SK-N-SH treated with all-trans-retinoic acid at 6 μM for 48 hours (cell line): ENCODE measurements around the gene TRIP6.

Source experiments
- ATAC-seq: fragments of 200-7000 bp; cut with Tn5 transposase; 3 replicates; pipeline ENCODE4 v1.9.1; 2020; ENCODE audit warnings: mild to moderate bottlenecking, moderate library complexity
- ARNTL ChIP-seq: fragments of 450-650 bp; formaldehyde crosslinking; IDR thresholded peaks from 2 replicates; pipeline ENCODE4 v1.5.0; 2020; ENCODE audit warnings: low read depth, mild to moderate bottlenecking, moderate library complexity, borderline replicate concordance
- BACH2 ChIP-seq: fragments of 250-450 bp; sonication (Bioruptor Pico); IDR thresholded peaks from 2 replicates; pipeline ENCODE4 v1.9.0; 2021; ENCODE audit warnings: mild to moderate bottlenecking, borderline replicate concordance
- CREB5 ChIP-seq: fragments of 250-450 bp; sonication (Bioruptor Pico); IDR thresholded peaks from 2 replicates; pipeline ENCODE4 v1.5.1; 2020; ENCODE audit warnings: low read depth, mild to moderate bottlenecking, moderate library complexity
- ESRRG ChIP-seq: fragments of 250-450 bp; sonication (Bioruptor Pico); IDR thresholded peaks from 2 replicates; pipeline ENCODE4 v1.6.1; 2021; ENCODE audit warnings: mild to moderate bottlenecking
- GLIS3 ChIP-seq: fragments of 250-450 bp; sonication (Bioruptor Pico); IDR thresholded peaks from 2 replicates; pipeline ENCODE4 v1.5.0; 2020; ENCODE audit warnings: mild to moderate bottlenecking, moderate library complexity
- ISL1 ChIP-seq: fragments of 250-450 bp; sonication (Bioruptor Pico); IDR thresholded peaks from 2 replicates; pipeline ENCODE4 v2.1.2; 2022; ENCODE audit warnings: mild to moderate bottlenecking, moderate library complexity
- OSR1 ChIP-seq: fragments of 250-450 bp; sonication (Bioruptor Pico); IDR thresholded peaks from 2 replicates; pipeline ENCODE4 v1.8.0; 2022; ENCODE audit warnings: moderate library complexity, mild to moderate bottlenecking, inconsistent platforms
- PATZ1 ChIP-seq: fragments of 250-450 bp; sonication (Bioruptor Pico); IDR thresholded peaks from 2 replicates; pipeline ENCODE4 v1.8.0; 2020; ENCODE audit warnings: mild to moderate bottlenecking, moderate library complexity, borderline replicate concordance
- PPARA ChIP-seq: fragments of 250-450 bp; sonication (Bioruptor Pico); IDR thresholded peaks from 2 replicates; pipeline ENCODE4 v1.5.0; 2020; ENCODE audit warnings: mild to moderate bottlenecking, borderline replicate concordance
- TCF4 ChIP-seq: fragments of 250-450 bp; sonication (Bioruptor Pico); IDR thresholded peaks from 2 replicates; pipeline ENCODE4 v1.8.0; 2021; ENCODE audit warnings: mild to moderate bottlenecking, moderate library complexity, borderline replicate concordance
- TOX ChIP-seq: fragments of 250-450 bp; sonication (Bioruptor Pico); IDR thresholded peaks from 2 replicates; pipeline ENCODE4 v1.8.0; 2021; ENCODE audit warnings: mild to moderate bottlenecking, moderate library complexity, borderline replicate concordance
- ZC3H10 ChIP-seq: fragments of 250-450 bp; sonication (Bioruptor Pico); IDR thresholded peaks from 2 replicates; pipeline ENCODE4 v1.5.1; 2021; ENCODE audit warnings: mild to moderate bottlenecking, moderate library complexity
- ZFP30 ChIP-seq: fragments of 450-650 bp; formaldehyde crosslinking; IDR thresholded peaks from 2 replicates; pipeline ENCODE4 v1.5.0; 2022; ENCODE audit warnings: mild to moderate bottlenecking, moderate library complexity
- ZNF565 ChIP-seq: fragments of 450-650 bp; formaldehyde crosslinking; conservative IDR thresholded peaks from 2 replicates; pipeline ENCODE4 v1.5.0; 2020; ENCODE audit warnings: low read depth, mild to moderate bottlenecking, moderate library complexity
- ZNF70 ChIP-seq: fragments of 450-650 bp; formaldehyde crosslinking; IDR thresholded peaks from 2 replicates; pipeline ENCODE4 v1.5.0; 2020; ENCODE audit warnings: mild to moderate bottlenecking, moderate library complexity
- ZNF8 ChIP-seq: fragments of 450-650 bp; formaldehyde crosslinking; IDR thresholded peaks from 2 replicates; pipeline ENCODE4 v1.5.0; 2020; ENCODE audit warnings: mild to moderate bottlenecking, moderate library complexity
- TF ChIP-seq, protein P1 (sequence below): fragments of 250-450 bp; sonication (Bioruptor Pico); IDR thresholded peaks from 2 replicates; pipeline ENCODE4 v1.8.0; 2021; ENCODE audit warnings: low read depth, mild to moderate bottlenecking, moderate library complexity, borderline replicate concordance
- TF ChIP-seq, protein P2 (sequence below): fragments of 250-450 bp; sonication (Bioruptor Pico); IDR thresholded peaks from 2 replicates; pipeline ENCODE4 v1.5.0; 2020; ENCODE audit warnings: mild to moderate bottlenecking, moderate library complexity
- TF ChIP-seq, protein P3 (sequence below): fragments of 250-450 bp; sonication (Bioruptor Pico); IDR thresholded peaks from 2 replicates; pipeline ENCODE4 v1.5.1; 2021; ENCODE audit warnings: mild to moderate bottlenecking, moderate library complexity

Gene TRIP6

GRCh38 chr7:100859856-100860255, 7.3 kb upstream of the TRIP6 start:
- no peak for ATAC-seq
- no peak for TF ChIP-seq ZNF565
- TF ChIP-seq PATZ1 (CRISPR knock-in tag), result no peak
- TF ChIP-seq ISL1 (CRISPR knock-in tag), result no peak
- TF ChIP-seq PPARA (CRISPR knock-in tag), result no peak
- TF ChIP-seq ZNF70 (CRISPR knock-in tag), result no peak
- TF ChIP-seq ARNTL (CRISPR knock-in tag), result no peak
- TF ChIP-seq, protein P1, sequence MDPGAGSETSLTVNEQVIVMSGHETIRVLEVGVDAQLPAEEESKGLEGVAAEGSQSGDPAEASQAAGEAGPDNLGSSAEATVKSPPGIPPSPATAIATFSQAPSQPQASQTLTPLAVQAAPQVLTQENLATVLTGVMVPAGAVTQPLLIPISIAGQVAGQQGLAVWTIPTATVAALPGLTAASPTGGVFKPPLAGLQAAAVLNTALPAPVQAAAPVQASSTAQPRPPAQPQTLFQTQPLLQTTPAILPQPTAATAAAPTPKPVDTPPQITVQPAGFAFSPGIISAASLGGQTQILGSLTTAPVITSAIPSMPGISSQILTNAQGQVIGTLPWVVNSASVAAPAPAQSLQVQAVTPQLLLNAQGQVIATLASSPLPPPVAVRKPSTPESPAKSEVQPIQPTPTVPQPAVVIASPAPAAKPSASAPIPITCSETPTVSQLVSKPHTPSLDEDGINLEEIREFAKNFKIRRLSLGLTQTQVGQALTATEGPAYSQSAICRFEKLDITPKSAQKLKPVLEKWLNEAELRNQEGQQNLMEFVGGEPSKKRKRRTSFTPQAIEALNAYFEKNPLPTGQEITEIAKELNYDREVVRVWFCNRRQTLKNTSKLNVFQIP (CRISPR knock-in tag), result no peak
- TF ChIP-seq, protein P2, sequence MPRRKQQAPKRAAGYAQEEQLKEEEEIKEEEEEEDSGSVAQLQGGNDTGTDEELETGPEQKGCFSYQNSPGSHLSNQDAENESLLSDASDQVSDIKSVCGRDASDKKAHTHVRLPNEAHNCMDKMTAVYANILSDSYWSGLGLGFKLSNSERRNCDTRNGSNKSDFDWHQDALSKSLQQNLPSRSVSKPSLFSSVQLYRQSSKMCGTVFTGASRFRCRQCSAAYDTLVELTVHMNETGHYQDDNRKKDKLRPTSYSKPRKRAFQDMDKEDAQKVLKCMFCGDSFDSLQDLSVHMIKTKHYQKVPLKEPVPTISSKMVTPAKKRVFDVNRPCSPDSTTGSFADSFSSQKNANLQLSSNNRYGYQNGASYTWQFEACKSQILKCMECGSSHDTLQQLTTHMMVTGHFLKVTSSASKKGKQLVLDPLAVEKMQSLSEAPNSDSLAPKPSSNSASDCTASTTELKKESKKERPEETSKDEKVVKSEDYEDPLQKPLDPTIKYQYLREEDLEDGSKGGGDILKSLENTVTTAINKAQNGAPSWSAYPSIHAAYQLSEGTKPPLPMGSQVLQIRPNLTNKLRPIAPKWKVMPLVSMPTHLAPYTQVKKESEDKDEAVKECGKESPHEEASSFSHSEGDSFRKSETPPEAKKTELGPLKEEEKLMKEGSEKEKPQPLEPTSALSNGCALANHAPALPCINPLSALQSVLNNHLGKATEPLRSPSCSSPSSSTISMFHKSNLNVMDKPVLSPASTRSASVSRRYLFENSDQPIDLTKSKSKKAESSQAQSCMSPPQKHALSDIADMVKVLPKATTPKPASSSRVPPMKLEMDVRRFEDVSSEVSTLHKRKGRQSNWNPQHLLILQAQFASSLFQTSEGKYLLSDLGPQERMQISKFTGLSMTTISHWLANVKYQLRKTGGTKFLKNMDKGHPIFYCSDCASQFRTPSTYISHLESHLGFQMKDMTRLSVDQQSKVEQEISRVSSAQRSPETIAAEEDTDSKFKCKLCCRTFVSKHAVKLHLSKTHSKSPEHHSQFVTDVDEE (CRISPR knock-in tag), result no peak
- no peak for TF ChIP-seq ZNF8 (CRISPR knock-in tag)
- TF ChIP-seq TCF4 (CRISPR knock-in tag), result no peak
- no peak for TF ChIP-seq CREB5 (CRISPR knock-in tag)
- TF ChIP-seq TOX (CRISPR knock-in tag), result no peak
- no peak for TF ChIP-seq ZC3H10 (CRISPR knock-in tag)
- no peak for TF ChIP-seq OSR1 (CRISPR knock-in tag)
- no peak for TF ChIP-seq ESRRG (CRISPR knock-in tag)
- TF ChIP-seq, protein P3, sequence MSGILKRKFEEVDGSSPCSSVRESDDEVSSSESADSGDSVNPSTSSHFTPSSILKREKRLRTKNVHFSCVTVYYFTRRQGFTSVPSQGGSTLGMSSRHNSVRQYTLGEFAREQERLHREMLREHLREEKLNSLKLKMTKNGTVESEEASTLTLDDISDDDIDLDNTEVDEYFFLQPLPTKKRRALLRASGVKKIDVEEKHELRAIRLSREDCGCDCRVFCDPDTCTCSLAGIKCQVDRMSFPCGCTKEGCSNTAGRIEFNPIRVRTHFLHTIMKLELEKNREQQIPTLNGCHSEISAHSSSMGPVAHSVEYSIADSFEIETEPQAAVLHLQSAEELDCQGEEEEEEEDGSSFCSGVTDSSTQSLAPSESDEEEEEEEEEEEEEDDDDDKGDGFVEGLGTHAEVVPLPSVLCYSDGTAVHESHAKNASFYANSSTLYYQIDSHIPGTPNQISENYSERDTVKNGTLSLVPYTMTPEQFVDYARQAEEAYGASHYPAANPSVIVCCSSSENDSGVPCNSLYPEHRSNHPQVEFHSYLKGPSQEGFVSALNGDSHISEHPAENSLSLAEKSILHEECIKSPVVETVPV, result no peak
- no peak for TF ChIP-seq BACH2
- TF ChIP-seq ZFP30 (CRISPR knock-in tag), result no peak

DNA sequence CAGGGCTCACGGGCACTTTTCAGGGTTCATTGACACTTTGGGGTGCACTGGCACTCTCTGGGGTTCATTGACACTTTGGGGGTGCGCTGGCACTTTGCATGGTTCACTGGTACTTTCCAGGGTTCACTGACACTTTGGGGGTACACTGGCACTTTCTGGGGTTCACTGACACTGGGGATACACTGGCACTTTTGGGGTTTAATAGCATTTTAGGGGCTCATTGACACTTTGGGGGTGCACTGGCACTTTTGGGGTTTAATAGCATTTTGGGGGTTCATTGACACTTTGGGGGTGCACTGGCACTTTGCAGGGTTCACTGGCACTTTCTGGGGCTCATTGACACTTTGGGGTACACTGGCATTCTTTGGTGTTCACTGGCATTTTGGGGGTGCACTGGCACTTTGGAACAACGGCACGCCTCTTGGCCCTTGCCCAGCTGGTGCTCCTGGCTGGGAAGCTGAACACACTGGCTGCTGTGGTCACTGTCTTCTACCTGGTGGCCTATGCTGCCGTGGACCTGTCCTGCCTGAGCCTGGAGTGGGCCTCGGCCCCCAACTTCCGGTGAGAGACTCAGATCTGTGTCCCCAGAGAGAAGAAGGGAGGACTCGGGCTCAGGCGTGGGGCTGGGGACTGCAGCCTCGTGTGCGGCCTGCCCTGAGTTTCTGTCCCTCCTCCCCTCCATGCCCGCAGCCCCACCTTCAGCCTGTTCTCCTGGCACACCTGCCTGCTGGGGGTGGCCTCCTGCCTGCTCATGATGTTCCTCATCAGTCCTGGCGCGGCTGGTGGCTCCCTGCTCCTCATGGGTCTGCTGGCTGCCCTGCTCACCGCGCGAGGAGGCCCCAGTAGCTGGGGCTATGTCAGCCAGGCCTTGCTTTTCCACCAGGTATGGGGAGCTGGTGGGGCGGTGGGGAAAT, 6.2 kb upstream of the TRIP6 start:
- ATAC-seq, result no peak
- TF ChIP-seq ISL1 (CRISPR knock-in tag), result no peak
- TF ChIP-seq ZNF8 (CRISPR knock-in tag), result no peak
- no peak for TF ChIP-seq ARNTL (CRISPR knock-in tag)
- TF ChIP-seq, protein P3, result no peak
- TF ChIP-seq GLIS3 (CRISPR knock-in tag), result no peak
- TF ChIP-seq, protein P1 (CRISPR knock-in tag), result no peak
- TF ChIP-seq, all 23 proteins: peak for 0
